OCI-M2 (cell line): ENCODE data around the gene BCAR1.
"Not testable (repeated sequence)": the region's sequence is repeated elsewhere in the genome, so short reads cannot be mapped to it uniquely, and the experiment has no call there.

Experiments
- DNase-seq: peaks from one replicate; lab custom pipeline; 2025; ENCODE audit not compliant: unreplicated experiment; lab: John Stamatoyannopoulos, UW

Gene BCAR1

DNA sequence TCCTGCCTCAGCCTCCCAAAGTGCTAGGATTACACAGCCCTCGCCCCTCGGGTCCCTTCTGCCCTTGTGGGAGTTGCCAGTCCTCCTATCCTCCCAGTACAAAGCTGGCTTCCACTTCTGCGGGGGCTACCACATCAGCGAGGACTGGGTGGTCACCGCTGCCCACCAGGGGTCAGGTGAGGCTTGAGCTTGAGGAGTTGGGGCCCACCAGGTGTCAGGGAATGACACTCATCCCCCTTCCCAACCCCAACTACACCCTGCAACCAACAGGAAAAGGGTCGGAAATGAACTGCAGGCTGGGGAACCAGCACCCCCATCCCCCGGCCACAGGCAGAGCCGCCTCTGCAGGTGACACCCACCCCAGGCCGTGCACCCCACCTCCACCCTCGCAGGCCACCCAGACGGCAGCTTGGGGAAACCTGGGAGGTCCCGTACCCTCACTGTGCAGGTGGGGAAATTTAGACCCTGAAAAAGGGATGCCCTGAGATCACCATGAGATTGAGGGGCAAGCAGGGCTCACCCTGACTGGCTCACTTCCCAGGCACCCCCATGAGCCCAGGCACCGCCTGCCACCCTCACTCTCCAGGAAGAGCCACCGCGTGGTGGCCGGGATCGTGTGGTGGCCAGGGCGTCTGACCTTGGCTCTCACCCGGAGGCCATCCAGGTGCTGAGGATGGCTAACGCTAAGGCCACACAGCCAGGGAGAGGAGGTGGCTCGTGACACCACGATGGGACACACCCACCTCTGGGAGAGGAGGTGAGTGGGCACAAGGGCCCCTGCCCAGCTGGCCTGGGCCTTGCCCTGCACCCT, 24.7 kb downstream of the BCAR1 start:
- no peak for DNase-seq

DNA sequence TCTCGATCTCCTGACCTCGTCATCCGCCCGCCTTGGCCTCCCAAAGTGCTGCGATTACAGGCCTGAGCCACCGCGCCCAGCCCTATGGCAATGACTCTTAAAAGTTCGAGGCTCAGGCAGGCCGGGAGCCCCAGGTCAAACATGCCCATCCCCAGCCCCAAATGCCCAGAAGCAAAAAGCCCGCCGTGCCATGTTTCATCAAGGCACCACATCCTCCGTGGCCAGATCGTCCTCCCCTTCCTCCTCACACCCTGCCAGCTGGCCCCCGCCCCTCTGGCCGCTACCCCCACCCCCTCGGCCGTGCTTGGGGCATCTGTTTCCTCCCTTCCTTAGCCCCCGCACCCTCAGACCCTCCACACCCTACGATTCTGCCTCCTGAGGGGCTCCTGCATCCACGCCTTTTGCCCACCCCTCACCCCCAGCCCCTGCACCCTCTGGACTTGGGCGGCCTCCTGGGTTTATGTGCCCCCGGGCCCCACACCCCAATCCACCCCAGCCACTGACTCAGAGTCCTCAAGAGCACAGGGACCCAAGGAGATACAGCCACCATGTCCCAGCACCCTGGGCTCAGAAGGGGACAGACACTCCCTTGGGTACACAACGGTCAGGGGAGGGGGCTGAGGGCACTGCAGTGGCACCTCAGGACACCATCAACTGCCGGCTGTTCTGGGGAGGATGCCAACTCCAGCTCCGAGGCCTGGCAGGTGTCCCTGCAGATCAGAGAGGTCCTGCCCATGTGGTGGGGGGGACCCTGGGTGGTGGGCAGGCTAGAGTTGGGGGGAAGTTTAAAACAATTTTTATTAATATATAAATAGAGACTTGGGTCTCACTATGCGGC, 25.5 kb downstream of the BCAR1 start:
- no peak for DNase-seq

GRCh38 chr16:75225092-75225491, 26.3 kb downstream of the BCAR1 start:
- no peak for DNase-seq

DNA sequence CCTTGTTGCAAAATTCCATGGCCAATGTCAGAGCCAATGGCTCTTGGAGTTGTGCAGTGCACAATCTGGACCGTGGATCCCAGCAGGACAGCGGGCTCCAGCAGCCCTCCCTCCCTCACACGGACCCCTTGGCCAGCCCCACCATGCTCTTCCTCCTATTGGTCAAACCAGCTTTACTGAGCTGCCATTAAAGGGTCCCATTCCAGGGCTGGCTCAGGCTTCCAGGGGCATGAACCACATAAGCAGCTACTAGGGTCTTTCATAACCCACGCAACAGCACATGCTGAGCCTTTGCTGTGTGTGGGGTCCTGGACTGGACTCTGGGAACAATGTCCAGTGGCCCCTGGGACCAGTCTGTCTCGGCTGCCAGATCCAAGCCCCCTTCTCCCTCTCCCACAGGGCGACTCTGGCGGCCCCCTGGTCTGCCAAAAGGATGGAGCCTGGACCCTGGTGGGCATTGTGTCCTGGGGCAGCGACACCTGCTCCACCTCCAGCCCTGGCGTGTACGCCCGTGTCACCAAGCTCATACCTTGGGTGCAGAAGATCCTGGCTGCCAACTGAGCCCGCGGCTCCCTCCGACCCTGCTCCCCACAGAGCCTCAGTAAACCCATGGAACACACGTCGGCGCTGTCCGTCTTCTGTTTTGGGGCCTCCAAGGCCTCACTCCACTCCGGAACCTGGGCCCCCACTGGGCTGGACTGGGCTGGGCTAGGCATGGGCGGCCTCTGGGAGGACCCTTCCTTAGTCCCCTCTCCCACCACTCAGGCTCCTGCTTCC, 26.9 kb downstream of the BCAR1 start:
- DNase-seq: no peak

GRCh38 chr16:75223129-75223528, 28.3 kb downstream of the BCAR1 start:
- not testable (repeated sequence) for DNase-seq

GRCh38 chr16:75222271-75222783, 29.1 kb downstream of the BCAR1 start:
- DNase-seq: no peak

- DNase-seq: no peak
Measured at GRCh38 chr16:75219838-75220237, 31.6 kb downstream of the BCAR1 start.

DNA sequence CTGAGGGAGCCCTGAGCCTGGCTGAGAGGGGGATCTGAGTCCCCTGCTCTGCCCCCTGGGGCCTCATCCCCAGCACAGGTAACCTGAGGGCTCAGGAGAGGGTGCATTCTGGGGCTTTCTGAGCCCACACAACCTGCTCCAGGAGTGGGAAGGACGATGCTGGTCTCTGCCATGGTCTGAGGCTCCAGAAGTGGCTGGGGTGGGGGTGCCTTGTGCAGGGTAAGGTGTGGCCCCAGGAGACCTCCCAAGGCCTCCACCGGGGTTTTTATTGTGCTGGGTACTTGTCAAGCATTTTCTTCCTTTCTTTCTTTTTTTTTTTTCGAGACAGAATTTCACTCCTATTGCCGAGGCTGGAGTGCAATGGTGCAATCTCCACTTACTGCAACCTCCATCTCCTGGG, 32.3 kb downstream of the BCAR1 start:
- no peak for DNase-seq

GRCh38 chr16:75218256-75219076, 33.0 kb downstream of the BCAR1 start, which contains the start of gene CTRB1:
TSS of gene CTRB1 (plus strand) at chr16:75218988. CDS start at chr16:75219008, 20 bp downstream.
- DNase-seq: no peak

GRCh38 chr16:75217389-75217851, 34.0 kb downstream of the BCAR1 start:
- no peak for DNase-seq

DNA sequence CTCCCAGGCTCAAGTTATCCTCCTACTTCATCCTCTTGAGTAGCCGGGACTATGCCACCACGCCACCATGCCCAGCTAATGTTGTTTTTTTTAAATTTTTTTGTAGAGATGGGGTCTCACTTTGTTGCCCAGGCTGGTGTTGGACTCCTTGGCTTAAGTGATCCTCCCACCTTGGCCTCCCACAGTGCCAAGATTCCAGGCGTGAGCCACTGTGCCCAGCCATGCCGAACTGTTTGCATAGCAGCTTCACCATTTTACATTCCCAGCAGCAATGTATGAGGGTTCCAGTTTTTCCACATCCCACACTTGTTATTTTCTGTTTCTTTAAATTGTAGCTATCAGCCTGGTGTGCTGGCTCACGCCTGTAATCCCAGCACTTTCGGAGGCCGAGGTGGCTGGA, 34.8 kb downstream of the BCAR1 start:
- no peak for DNase-seq

- DNase-seq: no peak
Measured at GRCh38 chr16:75216127-75216526, 35.3 kb downstream of the BCAR1 start.

- not testable (repeated sequence) for DNase-seq
Measured at GRCh38 chr16:75211286-75211685, 40.1 kb downstream of the BCAR1 start.

DNA sequence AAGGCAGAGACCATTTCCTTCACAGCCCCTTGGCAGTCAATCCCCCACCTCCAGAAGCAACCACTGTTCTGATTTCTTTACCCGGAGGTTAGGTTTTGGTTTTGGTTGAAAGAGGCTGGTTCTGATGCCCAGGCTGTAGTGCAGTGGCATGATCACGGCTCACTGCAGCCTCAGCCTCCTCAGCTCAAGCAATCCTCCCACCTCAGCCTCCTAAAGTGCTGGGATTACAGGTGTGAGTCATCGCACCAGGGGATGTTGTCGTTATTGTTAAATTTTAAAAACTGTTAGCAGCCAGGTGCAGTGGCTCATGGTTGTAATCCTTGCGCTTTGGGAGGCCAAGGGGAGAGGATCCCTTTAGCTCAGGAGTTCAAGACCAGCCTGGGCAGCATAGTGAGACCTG, 41.5 kb downstream of the BCAR1 start:
- no peak for DNase-seq

DNA sequence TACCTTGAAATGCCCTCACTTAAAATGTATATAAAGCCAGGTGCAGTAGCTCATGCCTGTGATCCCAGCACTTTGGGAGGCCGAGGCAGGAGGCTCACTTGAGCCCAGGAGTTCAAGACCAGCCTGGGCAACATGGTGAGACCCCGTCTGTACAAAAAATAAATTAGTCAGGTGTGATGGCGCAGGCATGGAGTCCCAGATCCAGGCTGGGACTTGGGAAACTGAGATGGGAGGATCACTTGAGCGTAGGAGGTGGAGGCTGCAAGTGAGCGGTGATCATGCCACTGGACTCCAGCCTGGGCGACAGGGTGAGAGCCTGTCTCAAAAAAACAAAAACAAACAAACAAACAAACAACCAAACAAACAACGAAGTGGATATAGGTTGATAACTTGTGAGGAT, 41.9 kb downstream of the BCAR1 start:
- DNase-seq: not testable (repeated sequence)

DNA sequence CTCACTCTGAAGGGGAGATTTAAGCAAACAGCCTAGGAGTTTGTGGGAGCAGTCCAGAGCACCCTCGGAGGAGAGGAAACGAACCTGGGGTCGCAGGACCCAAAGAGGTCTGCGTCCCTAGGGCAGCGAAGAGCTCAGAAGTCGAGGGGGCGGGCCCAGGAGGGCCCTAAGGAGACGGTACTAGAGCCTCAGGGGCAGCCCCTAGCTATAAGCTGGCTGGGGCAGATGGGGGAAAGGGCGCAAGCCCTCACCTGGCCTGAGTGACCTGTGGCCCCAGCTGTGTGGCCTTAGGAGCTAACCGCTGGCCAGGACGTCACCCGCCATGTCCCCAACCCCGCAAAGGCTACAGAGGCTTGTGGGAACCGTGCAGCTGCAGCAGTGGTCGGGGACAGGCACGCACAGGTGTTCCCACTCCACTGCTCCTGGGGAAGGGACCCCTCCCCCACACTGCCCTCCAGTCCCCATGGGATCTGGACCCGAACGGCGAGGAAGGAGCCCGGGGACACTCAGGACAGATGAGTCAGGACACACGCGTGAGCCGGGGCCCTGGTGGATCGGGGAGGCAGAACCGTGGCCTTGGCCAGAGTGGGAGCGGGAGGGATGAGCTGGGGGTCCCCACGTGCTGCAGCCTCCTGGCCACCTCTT, 42.4 kb downstream of the BCAR1 start:
- no peak for DNase-seq

DNA sequence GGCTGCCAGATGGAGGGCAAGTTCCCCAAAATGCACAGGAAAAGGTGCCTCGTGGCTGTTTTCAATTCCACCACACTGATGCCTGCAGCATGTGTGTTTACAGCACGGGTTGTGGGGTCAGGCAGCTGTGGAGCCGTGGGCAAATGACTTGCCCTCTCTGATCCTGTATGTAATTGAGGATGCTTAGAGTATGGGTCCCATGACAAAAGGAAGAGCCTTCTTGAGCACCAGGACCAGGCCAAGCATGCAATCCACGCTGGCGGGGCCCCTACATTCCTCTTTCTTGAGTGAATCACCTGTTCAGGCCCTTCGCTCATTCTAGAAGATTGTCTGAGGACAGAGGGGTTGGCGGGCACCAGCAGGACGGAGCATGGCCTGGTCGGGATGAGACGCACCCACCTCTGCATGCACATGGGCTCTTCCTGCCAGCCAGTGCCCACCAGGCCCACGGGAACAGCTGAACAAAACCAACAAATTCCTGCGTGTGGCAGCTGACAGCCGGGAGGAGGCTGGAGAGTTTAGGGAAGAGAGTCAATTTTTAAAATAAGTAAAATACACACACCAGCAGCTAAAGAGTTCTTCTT, 43.1 kb downstream of the BCAR1 start:
- no peak for DNase-seq

GRCh38 chr16:75207831-75208230, 43.6 kb downstream of the BCAR1 start:
- DNase-seq: no peak

GRCh38 chr16:75206749-75207451, 44.5 kb downstream of the BCAR1 start, which contains the start of gene CTRB2:
TSS of gene CTRB2 (minus strand) at chr16:75207161. CDS start at chr16:75207141, 20 bp downstream.
- no peak for DNase-seq
